Brain microvascular endothelial cell (primary cell): ENCODE measurements around the gene PIGW.

ENCODE experiments used
- DNase-seq: peaks from one replicate; pipeline ENCODE4 v3.0.0-alpha.2; 2020
- H3K27ac ChIP-seq: fragments of 250-450 bp; sonication (Bioruptor Pico); 2 replicates; pipeline ENCODE4 v1.5.1; 2020; ENCODE audit warnings: mild to moderate bottlenecking, moderate library complexity
- H3K27me3 ChIP-seq: fragments of 250-450 bp; sonication (Bioruptor Pico); replicated peaks from 2 replicates; pipeline ENCODE4 v1.5.1; 2020; ENCODE audit warnings: mild to moderate bottlenecking
- H3K36me3 ChIP-seq: fragments of 250-450 bp; sonication (Bioruptor Pico); replicated peaks from 2 replicates; pipeline ENCODE4 v1.5.1; 2020; ENCODE audit warnings: mild to moderate bottlenecking
- H3K4me3 ChIP-seq: 2 replicates; pipeline ENCODE4 v1.5.1; 2011; ENCODE audit warnings: low read depth, mild to moderate bottlenecking, control low read depth, low read length, moderate library complexity
- in situ Hi-C: cut with HindIII; loops from 2 replicates; pipeline ENCODE4 v1.10.0; 2017; ENCODE audit warnings: low sequenced_read_pairs, low pct_ligation_motif_present
- TF ChIP-seq, protein P1 (sequence below): IDR thresholded peaks from 2 replicates; pipeline ENCODE4 v1.5.1; 2011; ENCODE audit warnings: low read depth, mild to moderate bottlenecking, moderate library complexity, low read length, control low read depth, inconsistent platforms; ENCODE audit errors: missing control alignments

The PIGW gene

GRCh38 chr17:36544307-36545076, 9.7 kb downstream of the PIGW start, which contains the start of gene GGNBP2:
GGNBP2 (plus strand) TSS chr17:36544919; CDS start chr17:36545725, 806 bp downstream.
- in situ Hi-C loops: no loop called here
- TF ChIP-seq, protein P1, sequence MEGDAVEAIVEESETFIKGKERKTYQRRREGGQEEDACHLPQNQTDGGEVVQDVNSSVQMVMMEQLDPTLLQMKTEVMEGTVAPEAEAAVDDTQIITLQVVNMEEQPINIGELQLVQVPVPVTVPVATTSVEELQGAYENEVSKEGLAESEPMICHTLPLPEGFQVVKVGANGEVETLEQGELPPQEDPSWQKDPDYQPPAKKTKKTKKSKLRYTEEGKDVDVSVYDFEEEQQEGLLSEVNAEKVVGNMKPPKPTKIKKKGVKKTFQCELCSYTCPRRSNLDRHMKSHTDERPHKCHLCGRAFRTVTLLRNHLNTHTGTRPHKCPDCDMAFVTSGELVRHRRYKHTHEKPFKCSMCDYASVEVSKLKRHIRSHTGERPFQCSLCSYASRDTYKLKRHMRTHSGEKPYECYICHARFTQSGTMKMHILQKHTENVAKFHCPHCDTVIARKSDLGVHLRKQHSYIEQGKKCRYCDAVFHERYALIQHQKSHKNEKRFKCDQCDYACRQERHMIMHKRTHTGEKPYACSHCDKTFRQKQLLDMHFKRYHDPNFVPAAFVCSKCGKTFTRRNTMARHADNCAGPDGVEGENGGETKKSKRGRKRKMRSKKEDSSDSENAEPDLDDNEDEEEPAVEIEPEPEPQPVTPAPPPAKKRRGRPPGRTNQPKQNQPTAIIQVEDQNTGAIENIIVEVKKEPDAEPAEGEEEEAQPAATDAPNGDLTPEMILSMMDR: no peak
- Histone ChIP-seq H3K27me3 (no peaks in the 10 kb centered on the region), H3K27ac (peak within 1 kb of the TSS; percentile 95), H3K36me3 (no peaks in the 10 kb centered on the region), H3K4me3 (peak within 1 kb of the TSS; percentile 95)
- peak; percentile 83 for DNase-seq

- Histone ChIP-seq H3K27me3 (no peaks in the 10 kb centered on the region), H3K4me3 (peak overlapping the region; percentile 95), H3K36me3 (no peaks in the 10 kb centered on the region), H3K27ac (peak overlapping the region; percentile 95)
- in situ Hi-C loops: no loop called here
- TF ChIP-seq, protein P1: no peak
- no peak for DNase-seq
These were observed 10.3 kb downstream of the PIGW start for GRCh38 chr17:36545077-36545464.

DNA sequence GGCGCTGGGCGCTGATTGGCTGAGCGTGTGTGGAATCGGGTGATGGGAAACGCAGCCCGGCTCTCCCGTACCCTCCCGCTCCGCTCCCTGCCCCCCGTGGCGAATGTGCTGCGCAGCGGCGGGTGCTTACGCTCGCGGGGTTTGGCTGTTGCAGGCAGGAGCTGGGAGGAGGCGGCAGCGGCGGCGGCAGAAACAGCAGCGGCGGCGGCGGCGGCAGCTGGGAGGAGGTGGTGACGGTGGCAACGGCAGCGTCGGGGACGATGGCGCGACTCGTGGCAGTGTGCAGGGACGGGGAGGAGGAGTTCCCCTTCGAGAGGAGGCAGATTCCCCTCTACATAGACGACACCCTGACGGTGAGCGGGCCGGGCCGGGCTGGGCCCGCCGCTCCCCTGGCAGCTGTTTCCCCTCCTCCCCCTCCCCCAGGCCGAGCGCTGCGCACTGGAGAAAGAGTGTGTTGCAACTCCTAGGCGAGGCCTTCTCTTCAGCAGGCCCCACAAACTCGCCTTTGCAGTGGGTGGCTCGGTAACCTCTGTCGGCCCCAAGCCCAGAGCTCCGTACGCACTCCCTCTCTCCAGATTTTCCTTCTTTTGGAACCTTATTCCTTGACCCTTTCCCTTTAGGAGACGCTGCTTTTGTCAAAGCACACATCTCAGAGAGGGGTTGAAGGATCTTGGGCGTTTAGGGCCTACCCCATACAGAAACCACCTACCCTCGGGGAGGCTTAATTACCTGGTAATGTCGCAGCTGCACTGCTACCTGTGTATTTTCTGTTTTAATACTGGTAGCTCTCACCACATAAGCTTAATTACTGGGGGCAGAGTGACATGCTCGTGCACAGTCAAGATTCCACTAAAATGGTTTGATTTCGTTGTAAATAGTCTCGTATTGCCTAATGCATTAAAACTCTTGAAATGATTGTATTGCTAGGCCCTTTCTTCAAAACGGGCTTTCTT, 11.0 kb downstream of the PIGW start:
- in situ Hi-C loops: no loop called here
- Histone ChIP-seq H3K4me3 (peak overlapping the region; percentile 82), H3K27me3 (no peaks in the 10 kb centered on the region), H3K36me3 (no peaks in the 10 kb centered on the region), H3K27ac (peak overlapping the region; percentile 95)
- peak; percentile 96 for DNase-seq
- TF ChIP-seq, protein P1: peak; percentile 10

GRCh38 chr17:36546418-36547093, 11.8 kb downstream of the PIGW start:
- peak overlapping the region; percentile 95 for H3K27ac ChIP-seq
- H3K27me3 ChIP-seq: no peaks in the 10 kb centered on the region
- in situ Hi-C loops: no loop called here
- peak overlapping the region; percentile 82 for H3K4me3 ChIP-seq
- TF ChIP-seq, protein P1: no peak
- no peaks in the 10 kb centered on the region for H3K36me3 ChIP-seq
- no peak for DNase-seq

- no peaks in the 10 kb centered on the region for H3K27me3 ChIP-seq
- H3K4me3 ChIP-seq: peak overlapping the region; percentile 15
- TF ChIP-seq, protein P1: no peak
- no peak overlapping the region for H3K27ac ChIP-seq
- H3K36me3 ChIP-seq: no peaks in the 10 kb centered on the region
- DNase-seq: no peak
- in situ Hi-C loops: no loop called here
These were observed 13.0 kb downstream of the PIGW start for GRCh38 chr17:36547776-36548175.
